ENCODE results near the gene TNFRSF19.
"Not testable (repeated sequence)": the region's sequence is repeated elsewhere in the genome, so short reads cannot be mapped to it uniquely, and the experiment has no call there.

Gene TNFRSF19

DNA sequence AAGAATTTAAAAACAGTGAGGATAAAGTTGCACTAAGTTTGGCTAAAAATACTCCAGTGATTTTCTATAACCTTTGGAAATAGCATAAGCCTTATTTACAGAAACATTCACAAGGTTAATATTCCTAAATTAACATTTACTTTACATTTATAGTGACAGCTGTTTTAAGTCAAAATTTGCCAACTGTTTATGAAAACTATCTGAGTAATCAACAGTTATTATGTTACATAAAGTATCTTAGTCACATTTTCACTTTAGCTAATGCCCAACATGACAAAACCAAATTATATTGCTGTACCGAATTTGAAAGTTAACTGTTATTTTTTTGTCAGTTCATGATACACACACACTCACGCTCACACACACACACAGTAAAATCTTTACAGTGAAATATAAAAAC is 1.2 kb downstream of the TNFRSF19 start:
- DNase-seq = no peak

DNA sequence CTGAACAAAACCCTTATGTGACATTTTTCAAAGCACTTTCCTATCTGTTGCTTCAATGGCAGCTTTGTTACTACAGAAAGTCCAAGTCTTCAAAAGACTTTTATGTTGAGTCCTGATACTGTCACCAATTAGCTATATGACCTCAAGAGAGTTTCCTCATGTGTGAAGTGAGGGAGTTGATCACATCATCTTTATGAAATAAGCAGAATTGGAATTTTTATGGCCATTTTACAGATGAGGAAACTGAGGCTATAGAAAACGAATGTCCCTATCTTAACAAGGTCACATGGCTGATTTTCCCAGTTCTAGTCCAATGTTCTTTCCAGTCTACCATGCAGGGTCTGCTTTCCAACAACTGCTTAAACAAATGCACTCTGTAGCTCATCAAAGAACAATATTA is 2.6 kb downstream of the TNFRSF19 start:
- DNase-seq = no peak

DNA sequence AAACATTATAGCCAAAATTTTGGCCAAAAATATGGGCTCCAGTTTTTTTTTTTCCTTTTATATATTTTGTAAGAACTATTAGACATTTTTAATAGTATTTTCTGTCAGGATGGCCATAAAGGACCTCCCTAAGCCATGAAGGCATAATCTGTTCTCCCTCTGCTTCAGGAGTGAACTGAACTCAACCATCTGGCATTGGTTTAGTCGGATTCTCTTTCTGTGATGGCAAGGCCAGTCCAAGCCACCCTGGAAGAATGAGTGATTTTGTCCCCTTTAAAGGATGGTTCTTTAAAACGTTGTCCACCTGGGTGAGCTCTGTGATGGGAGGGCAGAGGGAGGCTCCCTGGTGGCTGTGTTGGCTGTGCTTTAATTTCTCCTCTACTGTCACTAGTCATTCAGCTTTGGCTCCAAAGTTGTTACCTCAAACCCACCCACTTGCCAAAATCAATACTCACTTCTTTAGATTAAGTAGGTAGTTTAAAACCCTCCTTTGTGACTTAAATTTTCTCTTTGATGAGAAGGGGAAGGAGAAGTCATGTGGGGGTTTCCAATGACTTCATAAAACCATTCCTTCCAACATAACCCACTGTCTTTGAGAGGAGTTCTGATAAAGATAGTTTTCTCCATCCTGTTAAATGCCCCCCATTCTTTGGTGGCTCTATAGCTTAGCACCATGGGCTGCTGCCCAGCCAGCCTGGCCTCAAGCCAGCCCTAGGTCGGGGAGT is 4.4 kb downstream of the TNFRSF19 start:
- DNase-seq = no peak

DNA sequence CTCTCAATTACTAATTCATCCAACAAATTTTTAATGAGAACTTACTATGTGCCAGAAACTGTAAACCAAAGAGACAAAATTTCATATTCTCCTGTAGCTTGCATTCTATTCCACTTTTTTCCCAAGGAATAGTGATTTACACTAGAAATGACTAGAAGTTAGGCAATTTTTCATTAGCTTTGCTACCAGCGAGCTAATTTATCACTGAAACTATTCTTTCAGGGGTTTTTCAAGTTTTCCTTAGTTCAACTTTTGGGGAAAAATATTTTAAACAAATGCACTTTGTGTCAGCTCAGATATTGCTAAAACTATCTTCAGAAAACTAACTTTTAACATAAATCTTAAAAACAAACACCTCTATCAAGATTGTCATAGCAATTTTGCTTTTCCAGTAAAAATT is 5.4 kb downstream of the TNFRSF19 start:
- no peak for DNase-seq

DNA sequence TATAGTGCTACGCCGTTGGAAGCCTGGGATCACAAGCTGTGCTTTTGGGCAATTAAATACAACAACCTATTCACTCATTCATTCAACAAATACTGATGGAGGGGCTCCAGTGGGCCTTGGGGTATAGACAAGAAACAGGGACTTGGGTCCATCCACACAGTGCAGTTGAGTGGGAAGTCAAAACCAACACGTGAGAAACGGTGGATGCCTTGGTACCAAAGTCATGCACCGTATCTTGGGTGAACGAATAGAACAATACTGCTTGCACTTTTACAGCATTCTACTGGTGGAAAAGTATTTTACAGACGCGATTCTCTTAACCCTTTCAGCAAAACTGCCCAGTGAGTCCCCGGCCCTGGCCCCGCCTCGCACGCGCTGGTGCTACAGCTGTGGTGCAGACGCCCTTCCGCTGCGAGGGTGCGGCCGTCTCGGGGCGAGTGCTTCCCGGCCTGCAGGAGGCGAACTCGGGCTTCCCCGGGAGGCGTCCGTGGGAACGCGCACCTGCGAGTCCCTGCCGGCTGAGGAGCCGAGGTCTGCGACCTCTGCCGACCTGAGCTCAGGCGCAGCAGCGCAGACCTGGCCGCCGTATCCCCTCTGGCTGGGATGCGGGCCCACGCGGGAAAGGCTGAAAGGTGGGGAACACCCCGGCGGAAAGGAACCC is 8.3 kb downstream of the TNFRSF19 start:
- DNase-seq = peak; percentile 32

DNA sequence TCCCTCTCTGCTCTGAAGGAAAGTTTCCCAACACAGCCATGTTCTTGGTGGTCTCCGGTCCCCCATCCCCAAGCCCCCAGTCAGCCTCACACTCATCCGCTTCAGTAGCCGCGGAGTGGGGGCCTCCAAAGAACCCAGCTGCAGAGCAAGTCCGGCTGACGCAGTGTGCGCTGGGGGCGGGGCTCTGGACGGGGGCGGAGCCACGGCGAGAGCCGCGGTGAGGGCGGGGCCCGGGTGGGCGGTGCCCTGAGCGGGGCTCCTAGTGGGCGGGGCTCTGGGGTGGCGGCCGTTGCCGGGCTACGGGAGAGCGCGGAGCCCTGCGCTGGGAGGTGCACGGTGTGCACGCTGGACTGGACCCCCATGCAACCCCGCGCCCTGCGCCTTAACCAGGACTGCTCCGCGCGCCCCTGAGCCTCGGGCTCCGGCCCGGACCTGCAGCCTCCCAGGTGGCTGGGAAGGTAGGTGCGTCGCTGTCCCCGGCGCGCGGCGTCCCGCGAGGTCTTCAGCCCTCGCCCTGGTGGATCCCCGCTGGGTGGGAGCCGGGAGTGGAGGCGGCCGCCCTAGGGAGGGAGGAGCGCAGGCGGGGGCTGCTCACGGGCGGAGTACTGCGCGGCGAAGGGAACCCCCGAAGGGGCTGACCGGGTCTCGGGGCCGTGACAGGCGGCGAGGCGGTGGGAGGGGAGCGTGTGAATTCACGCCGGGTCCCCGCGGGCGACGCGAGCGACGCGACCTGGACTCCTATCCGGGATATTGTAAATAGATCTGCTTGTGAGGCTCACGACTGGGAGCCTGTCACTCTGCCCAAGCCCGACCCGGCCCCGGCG is 9.1 kb downstream of the TNFRSF19 start:
- peak; percentile 61 for DNase-seq

DNA sequence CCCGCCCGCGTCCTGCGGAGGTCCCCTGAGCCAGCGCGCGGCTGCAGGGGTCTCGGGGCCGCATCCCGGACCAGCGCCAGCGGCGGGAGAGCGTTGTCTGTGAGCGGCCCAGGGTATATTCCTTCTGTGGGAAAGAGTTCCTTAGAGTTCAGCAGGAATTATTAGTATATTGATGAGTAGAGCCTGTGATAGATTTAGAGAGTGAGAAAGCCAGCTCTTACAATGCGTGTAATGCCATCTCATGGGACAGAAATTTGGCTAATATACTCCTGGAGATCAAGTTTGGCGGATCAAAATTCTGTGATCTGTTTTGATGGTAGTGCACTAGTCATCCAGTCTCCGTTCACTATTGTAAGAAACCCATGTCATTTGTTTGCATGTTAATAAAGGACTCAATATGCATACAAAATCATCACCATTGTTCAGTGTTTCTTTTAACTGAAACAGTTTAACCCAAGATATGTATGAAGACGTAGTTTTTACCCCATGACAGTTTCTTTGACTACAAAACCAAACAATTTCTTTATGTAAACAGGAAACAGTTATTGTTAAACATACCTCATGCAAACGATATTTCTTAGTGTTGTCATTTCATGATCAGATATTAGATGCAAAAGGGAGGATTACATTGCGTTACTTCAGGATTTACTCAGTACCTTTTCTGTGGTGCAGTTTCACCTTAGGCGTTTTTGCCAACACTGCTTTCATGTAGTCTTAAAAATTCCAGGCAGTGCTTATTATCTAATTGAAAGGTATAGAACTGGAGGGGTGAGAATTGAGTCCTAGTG is 9.9 kb downstream of the TNFRSF19 start:
- DNase-seq = peak; percentile 53

DNA sequence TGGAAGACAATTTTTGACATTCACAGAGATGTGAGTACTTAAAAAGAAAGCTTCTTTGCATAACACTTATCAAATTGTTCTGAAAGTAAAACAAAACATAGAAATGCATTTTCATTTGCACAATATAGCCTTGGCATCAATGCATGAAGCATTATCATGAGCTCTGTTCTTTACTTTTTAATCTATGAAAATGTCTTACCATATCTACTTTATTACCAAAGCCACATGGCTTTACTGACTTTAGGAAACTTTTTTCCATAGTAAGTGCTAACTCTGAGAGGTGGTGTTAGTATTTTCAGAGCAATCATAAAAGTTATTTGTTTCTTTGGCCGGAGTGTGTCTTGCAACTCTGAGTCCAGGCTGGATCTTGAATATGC is 10.5 kb downstream of the TNFRSF19 start:
- no peak for DNase-seq

DNA sequence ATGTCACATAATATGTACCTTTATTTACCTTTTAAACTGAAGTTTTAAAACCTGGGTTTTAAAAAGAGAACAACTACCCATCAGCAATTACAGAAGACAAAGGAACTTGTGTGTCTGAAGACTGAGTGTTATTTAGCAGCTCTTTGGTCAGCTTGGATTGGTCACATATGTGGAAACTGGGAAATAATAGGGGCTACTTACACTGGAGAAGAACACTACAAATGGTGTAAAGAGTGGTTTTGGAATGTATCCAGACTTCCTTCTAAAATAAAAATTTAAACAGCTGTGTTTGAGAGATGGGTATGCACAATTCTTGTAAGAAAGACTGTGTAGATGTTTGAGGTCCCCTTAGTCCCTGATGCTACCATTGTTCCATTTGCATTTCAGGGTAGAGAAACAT is 13.3 kb downstream of the TNFRSF19 start:
- no peak for DNase-seq

DNA sequence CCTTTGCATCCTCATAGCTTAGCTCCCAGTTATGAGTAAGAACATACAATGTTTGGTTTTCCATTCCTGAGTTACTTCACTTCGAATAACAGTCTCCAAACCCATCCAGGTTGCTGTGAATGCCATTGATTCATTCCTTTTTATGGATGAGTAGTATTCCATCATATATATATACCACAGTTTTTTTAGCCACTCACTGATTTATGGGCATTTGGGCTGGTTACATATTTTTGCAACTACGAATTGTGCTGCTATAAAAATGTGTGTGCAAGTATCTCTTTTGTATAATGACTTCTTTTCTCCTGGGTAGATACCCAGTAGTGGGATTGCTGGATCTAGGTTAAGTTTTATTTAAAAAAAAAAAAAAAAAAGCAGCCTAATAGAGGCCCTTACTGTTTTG is 14.1 kb downstream of the TNFRSF19 start:
- DNase-seq = no peak

DNA sequence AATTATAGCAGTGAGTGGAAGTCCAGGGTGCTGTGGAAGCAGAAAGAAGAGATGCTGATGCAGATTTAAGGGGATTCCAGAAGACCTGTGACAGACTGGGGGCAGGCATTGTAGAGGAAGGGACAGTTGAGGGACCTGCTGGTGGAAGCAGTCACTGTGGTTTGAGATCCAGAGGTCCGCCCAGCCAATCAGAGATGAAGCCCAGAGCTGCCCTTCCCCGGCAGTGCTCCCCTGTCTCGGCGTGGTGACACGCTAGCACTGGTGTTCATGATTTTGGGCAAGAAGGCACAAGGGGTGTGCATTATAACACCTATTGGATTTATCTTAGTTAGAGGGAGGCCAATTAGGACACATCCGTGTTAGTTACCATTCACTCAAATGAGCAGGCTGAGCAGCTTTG is 16.1 kb downstream of the TNFRSF19 start:
- no peak for DNase-seq

DNA sequence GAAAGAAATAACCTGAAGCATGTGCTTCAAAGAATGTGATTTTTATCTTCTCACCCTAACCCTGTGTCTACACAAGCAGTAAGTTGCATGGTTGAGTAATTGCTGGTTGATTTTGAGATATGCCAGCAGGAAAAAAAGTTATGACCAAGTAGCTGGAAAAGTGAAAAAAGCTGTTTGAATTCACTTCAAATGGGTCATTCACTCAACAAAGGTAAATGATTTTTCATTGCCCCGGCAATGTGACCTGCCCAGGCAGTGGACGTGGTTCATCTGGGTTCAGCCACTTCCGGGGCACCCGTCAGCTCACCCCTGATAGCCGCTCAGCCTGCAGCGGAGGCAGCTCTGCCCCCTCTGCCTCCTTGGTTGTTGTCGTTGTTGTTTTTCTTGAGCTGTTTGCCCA is 18.5 kb downstream of the TNFRSF19 start:
- no peak for DNase-seq

DNA sequence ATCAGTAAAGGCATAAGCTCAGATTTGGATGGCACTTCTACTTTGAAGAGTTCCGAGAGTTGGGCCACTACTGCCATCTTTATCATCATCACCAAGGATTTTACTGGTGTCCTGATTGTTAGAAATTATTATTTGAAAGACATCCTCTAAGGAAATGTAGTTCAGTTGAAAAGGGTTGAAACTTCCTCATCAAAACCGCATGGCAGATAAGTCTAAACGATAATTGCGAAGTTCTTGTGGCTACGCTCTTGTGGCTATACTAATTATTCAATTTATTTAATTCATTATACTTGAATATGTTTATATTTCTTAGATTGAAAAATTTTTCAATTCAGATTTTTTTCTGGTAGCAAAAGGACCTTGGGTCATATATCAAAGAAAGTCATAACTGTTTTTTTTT is 22.4 kb downstream of the TNFRSF19 start:
- DNase-seq = no peak

DNA sequence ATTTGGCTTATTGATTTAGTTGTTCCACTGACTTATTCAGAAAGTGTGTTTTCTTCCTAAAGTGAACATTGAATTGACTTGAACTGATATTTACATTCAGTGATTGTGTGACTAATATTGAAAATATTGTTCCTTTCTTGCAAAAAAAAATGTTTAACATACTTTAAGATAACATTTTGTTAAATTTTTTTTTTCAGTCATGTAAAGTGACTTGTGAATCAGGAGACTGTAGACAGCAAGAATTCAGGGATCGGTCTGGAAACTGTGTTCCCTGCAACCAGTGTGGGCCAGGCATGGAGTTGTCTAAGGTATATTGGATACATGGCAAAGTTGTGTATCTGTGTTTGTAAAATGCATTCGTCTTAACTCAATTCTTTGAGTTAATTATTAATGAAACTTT is 22.9 kb downstream of the TNFRSF19 start:
- no peak for DNase-seq

DNA sequence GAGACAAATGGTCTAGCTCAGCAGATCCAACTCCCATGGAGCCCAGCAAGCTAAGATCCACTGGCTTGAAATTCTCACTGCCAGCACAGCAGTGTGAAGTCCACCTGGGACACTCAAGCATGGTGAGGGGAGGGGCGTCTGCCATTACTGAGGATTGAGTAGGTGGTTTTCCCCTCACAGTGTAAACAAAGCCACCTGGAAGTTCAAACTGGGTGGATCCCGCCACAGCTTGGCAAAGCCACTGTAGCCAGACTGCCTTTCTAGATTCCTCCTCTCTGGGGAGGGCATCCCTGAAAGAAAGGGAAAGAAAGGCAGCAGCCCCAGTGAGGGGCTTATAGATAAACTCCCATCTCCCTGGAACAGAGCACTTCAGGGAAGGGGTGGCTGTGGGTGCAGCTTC is 24.1 kb downstream of the TNFRSF19 start:
- DNase-seq = not testable (repeated sequence)

DNA sequence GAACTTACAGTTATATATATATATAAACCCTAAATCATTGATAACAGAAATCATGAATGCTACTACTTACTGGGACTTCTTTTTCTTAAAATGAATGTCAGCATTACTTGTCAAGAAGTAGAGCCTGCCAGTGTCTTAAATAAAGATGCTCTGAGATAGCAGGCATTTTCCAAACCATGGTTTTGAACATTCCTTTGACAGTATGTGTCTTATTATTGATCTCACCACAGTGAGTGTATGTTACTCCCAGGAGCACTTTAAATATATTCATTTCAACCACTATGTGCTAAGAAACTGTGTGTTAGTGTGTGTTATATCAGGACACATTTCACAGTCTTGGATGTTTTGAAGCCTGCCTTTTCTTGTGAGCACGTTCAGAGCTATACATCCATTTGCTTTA is 28.2 kb downstream of the TNFRSF19 start:
- DNase-seq = no peak

DNA sequence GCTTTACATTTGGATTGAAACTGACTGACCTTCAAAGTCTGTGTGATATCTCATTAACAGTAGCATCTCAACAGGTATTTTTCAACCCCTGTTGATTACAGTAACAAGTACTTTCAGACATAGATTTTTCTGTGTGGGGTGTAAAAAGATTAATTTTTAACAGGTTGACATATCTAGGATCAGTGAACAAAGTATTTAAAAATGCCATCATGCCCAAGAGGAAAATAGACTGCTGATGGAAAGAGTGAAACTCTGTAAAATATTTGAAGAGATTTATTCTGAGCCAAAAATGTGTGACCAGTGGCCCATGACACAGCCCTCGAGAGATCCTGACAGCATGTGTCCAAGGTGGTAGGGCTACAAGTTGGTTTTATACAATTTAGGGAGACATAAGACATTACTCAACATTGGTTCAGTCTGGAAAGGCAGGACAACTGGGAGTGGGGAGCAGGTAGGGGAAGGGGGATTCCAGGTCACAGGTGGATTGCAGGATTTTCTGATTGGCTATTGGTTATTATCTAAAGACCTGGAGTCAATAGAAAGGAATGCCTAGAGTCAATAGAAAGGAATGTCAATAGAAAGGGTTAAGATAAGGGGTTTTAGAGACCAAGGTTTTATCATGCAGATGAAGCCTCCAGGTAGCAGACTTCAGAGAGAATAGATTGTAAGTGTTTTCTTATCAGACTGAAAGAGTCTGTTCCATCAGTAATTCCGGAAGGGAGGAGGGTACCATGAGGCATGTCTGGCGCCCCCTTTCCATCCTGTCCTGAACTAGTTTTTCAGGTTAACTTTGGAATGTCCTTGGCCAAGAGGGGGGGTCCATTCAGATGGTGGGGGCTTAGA is 29.1 kb downstream of the TNFRSF19 start:
- no peak for DNase-seq

DNA sequence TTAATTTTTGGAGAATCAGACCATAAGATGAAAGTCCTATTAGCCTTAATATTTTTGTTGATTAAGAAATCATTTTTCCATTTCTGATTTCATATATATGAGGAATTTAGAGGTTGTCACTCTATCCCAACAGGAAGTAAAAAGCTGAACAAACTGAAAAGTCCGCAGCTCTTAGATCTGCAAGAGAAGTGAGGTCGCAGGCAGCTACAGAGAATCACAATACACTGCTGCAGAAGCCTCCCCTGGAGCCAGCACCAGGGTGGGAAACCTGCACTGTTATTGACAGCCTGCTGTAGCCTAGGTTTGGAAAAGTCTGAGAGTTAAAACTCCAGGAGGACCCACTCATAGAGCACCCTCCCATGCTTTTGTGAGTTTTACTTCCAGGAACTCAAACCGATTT is 29.9 kb downstream of the TNFRSF19 start:
- no peak for DNase-seq

DNA sequence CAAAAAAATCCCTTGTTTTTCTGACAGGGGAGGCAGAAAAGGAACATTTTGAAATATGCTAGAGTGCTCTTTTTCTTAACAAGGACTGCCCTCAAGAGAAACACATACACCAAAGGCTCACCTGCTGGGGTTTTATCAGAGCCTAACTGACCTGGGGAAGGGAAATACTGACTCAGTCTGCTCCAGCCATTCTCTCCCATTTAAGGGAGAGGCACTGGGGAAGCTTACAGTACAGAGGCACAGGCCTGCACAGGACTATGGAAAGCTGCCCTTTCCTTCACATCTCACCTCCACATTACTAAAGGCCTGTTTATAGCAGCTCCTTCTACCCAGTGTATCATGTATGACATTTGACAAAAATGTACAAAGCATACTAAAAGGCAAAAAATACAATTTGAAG is 30.3 kb downstream of the TNFRSF19 start:
- no peak for DNase-seq

DNA sequence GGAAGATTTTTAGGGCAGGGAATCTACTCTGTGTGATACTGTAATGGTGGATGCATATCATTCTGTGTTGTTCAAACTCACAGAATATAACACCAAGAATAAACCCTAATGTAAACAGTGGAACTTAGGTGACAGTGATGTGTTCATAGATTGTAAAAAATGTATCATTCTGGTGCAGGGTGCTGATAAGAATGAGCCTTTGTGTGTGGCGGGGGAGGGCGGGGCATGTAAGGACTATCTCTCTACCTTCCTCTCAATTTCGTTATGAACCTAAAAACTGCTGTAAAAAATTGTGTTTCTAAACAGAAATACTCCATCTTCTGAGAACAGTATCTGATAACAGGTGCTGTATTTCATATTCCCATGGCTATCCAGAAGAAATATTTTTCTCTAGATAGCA is 35.6 kb downstream of the TNFRSF19 start:
- DNase-seq = no peak

DNA sequence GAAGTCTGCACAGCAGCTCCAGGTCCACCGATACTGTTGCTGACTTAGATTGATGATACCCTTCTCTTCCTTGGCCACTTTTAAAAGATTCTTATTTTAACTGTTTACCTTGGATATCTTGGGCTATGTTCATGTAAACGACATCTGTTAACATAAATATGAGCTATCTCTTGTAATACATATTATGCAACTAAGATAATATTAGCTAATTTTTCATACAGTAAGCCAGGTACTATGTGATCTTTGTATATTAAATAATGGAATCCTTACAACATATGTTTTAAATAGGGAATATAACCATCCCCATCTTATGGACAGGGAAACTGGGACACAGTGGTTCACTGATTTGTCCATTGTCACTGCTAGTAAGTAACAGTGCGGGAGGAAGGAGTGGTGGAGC is 37.9 kb downstream of the TNFRSF19 start:
- DNase-seq = no peak

DNA sequence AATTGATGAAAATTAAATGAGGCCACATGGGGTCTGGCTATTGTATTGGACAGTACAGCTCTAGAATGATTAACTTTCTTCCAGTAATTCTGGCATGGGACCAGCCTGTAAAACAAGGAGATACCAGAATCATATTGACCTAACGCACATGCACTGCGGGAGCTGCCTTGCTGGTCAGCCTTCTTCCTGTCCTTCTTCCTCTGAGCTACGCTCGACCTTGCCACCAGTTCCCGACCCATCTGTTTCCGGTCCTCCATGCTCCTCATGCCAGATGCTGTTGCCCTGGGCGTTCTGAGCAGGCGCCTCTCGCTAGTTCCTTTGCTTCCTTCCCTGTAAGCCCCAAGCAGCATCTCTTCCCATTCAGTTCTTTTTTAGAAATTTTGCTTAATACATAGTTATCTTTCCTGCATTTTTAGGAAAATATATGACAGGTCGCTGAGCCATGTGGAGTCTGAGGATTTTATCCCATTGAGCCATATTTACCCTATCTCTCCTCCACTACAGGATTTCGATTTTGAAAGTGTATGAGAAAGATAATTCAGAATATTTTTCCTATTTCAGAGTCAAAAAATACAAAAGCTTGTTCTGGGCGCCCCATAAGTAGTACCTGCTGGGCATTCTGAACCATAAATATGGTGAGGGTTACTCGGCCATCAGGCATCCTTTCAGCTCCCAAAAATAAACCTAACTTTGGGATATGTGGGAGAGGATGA is 38.6 kb downstream of the TNFRSF19 start:
- no peak for DNase-seq
